GM12878 (cell line): Measurements from ENCODE around the gene ZBED5. TPM values are rescaled to one million over a fixed set of nuclear protein-coding genes. Genes with fewer than 3 reads are reported as not detected.

ENCODE experiments used
- ATAC-seq: fragments of 200-7000 bp; cut with Tn5 transposase; 3 replicates; pipeline ENCODE4 v1.9.1; 2020; ENCODE audit warnings: mild to moderate bottlenecking, moderate library complexity
- BruUV-seq: library from RNA; stranded (reverse); fragments of 400-500 nt; replicated peaks from 2 replicates; lab custom pipeline; 2021; lab: Mats Ljungman, UMichigan
- CTCF ChIA-PET: fragments of 300-600 bp; sonication (Branson Sonifier 250); formaldehyde crosslinking; extraction: SDS; loops from one replicate; lab custom pipeline; 2021; ENCODE audit warnings: inconsistent platforms; lab: Yijun Ruan, JAX
- POLR2A ChIA-PET: fragments of 350-600 bp; formaldehyde crosslinking; extraction: SDS; loops from one replicate; lab custom pipeline; 2021; ENCODE audit warnings: inconsistent platforms; lab: Charles Lee
- RAD21 ChIA-PET: fragments of 300-600 bp; sonication (Branson Sonifier 250); formaldehyde crosslinking; loops from one replicate; lab custom pipeline; 2023; ENCODE audit warnings: antibody characterized with exemption; ENCODE audit not compliant: unreplicated experiment; lab: Charles Lee
- SMC1A ChIA-PET: fragments of 300-600 bp; sonication (Branson Sonifier 250); formaldehyde crosslinking; loops from one replicate; lab custom pipeline; 2023; ENCODE audit not compliant: unreplicated experiment, uncharacterized antibody; lab: Charles Lee
- DNase-seq: peaks from one replicate; pipeline ENCODE4 v3.0.0-alpha.2; 2011; ENCODE audit warnings: low read depth, low spot score
- FAIRE-seq: peaks from 3 replicates; lab custom pipeline; 2011; peaks lifted over from hg19 to GRCh38; lab: Jason Lieb, UNC
- H2AFZ ChIP-seq: 2 replicates; pipeline ENCODE4 v1.6.0; 2011; ENCODE audit warnings: low read depth, low read length, control low read depth; ENCODE audit not compliant: control insufficient read depth
- H3K27ac ChIP-seq: 2 replicates; pipeline ENCODE4 v1.5.1; 2011; ENCODE audit warnings: control low read depth; ENCODE audit not compliant: control insufficient read depth, insufficient read depth
- H3K27me3 ChIP-seq, 2 experiments: replicated peaks in 1 of 2; 2 replicates each; pipeline versions ENCODE4 v1.6.0 to v1.6.1; 2011; ENCODE audit warnings: low read length in 1 of 2; ENCODE audit not compliant: control insufficient read depth in 2 of 2, insufficient read depth in 2 of 2
- H3K36me3 ChIP-seq, 2 experiments: 2 replicates each; pipeline ENCODE4 v1.5.1; 2011; ENCODE audit warnings: low read length in 1 of 2; ENCODE audit not compliant: control insufficient read depth in 2 of 2, insufficient read depth in 2 of 2
- H3K4me1 ChIP-seq: 2 replicates; pipeline ENCODE4 v1.6.1; 2011; ENCODE audit warnings: mild to moderate bottlenecking, low read length, moderate library complexity, mixed read lengths; ENCODE audit not compliant: control insufficient read depth, insufficient read depth
- H3K4me2 ChIP-seq: 2 replicates; pipeline ENCODE4 v1.6.0; 2011; ENCODE audit warnings: control low read depth; ENCODE audit not compliant: control insufficient read depth, insufficient read depth
- H3K4me3 ChIP-seq: fragments of 200-600 bp; sonication (generic); 2 replicates; pipeline ENCODE4 v1.5.1; 2016
- H3K79me2 ChIP-seq: 2 replicates; pipeline ENCODE4 v1.6.0; 2011; ENCODE audit warnings: low read length; ENCODE audit not compliant: control insufficient read depth, insufficient read depth
- H3K9ac ChIP-seq: 2 replicates; pipeline ENCODE4 v1.8.0; 2011; ENCODE audit warnings: low read length, control low read depth, mixed read lengths; ENCODE audit not compliant: control insufficient read depth, insufficient read depth
- H3K9me3 ChIP-seq: replicated peaks from 3 replicates; pipeline ENCODE4 v1.5.1; 2011; ENCODE audit warnings: mild to moderate bottlenecking, low read length; ENCODE audit not compliant: control insufficient read depth, insufficient read depth
- H4K20me1 ChIP-seq: 2 replicates; pipeline ENCODE4 v1.6.0; 2011; ENCODE audit not compliant: control insufficient read depth, insufficient read depth
- ATF2 ChIP-seq: IDR thresholded peaks from 2 replicates; pipeline ENCODE4 v1.6.1; 2012; ENCODE audit warnings: low read length, inconsistent platforms
- ETV6 ChIP-seq, 2 experiments: fragments of 450-650 bp in 1 of 2; IDR thresholded peaks in 1 of 2; conservative IDR thresholded peaks in 1 of 2; 2 replicates each; pipeline ENCODE4 v1.6.1; 2014; ENCODE audit warnings: antibody characterized with exemption in 1 of 2, borderline replicate concordance in 1 of 2, low read depth in 1 of 2, mild to moderate bottlenecking in 1 of 2, moderate library complexity in 1 of 2
- IRF3 ChIP-seq: fragments of 450-650 bp; IDR thresholded peaks from 2 replicates; pipeline ENCODE4 v1.6.1; 2014; ENCODE audit warnings: mild to moderate bottlenecking
- MXI1 ChIP-seq: fragments of 150-350 bp; IDR thresholded peaks from 2 replicates; pipeline ENCODE4 v1.6.1; 2011; ENCODE audit warnings: low read depth, mild to moderate bottlenecking, inconsistent platforms, low read length, improper control_type of control experiment
- NFIC ChIP-seq: IDR thresholded peaks from 2 replicates; pipeline ENCODE4 v1.6.1; 2012; ENCODE audit warnings: low read depth, mild to moderate bottlenecking, inconsistent platforms, low read length, moderate library complexity
- NR2F1 ChIP-seq: fragments of 450-650 bp; conservative IDR thresholded peaks from 2 replicates; pipeline ENCODE4 v1.6.1; 2017; ENCODE audit warnings: mild to moderate bottlenecking
- SREBF2 ChIP-seq: IDR thresholded peaks from 2 replicates; pipeline ENCODE4 v1.6.1; 2012; ENCODE audit warnings: mild to moderate bottlenecking, low read length
- SRF ChIP-seq, 2 experiments: IDR thresholded peaks; 2 replicates each; pipeline ENCODE4 v1.6.1; 2011; ENCODE audit warnings: low read depth in 2 of 2, low read length in 2 of 2, mild to moderate bottlenecking in 1 of 2, moderate library complexity in 1 of 2
- WGBS: methylation state at CpG from one replicate; pipeline ENCODE4 v1.1.6; 2016; ENCODE audit warnings: low lambda C conversion rate; ENCODE audit not compliant: insufficient replicate concordance, insufficient coverage; ENCODE audit errors: missing lambda C conversion rate; 5-methylcytosine and 5-hydroxymethylcytosine counted together
- in situ Hi-C: fragments of 300-500 bp; cut with MboI; formaldehyde crosslinking; loops from 9 replicates; pipeline ENCODE4 v1.14.3; 2018; ENCODE audit warnings: mixed read lengths
- intact Hi-C: fragments of 100-400 bp; cut with micrococcal nuclease; formaldehyde crosslinking; loops from one replicate; pipeline ENCODE4 v1.14.2; 2022; ENCODE audit not compliant: unreplicated experiment
- polyA plus RNA-seq, 11 experiments: library from polyadenylated mRNA; depleted of rRNA in 4 of 11; unstranded in 6 of 11; stranded (reverse) in 5 of 11; fragments of >200 nt; fragmentation: Nextera tagmentation in 4 of 11; fragmentation: Illumina TruSeq in 1 of 11; extraction: Ambion mirVana in 4 of 11; extraction: Trizol in 1 of 11; gene quantifications; 1 replicate in 1 of 11; 2 replicates in 10 of 11; pipeline versions ENCODE4 v1.2.1 to v1.2.3, GENCODE V29; 2011 to 2016; ENCODE audit warnings: inconsistent platforms in 2 of 11, missing spikeins in 2 of 11, low read depth in 1 of 11
- total RNA-seq, 4 experiments: library from RNA; depleted of rRNA in 3 of 4; stranded (reverse); fragments of >200 nt in 3 of 4; fragmentation: Illumina TruSeq in 1 of 4; extraction: Trizol in 1 of 4; gene quantifications; 2 replicates each; pipeline versions ENCODE4 v1.2.1 to v1.2.3, GENCODE V29; 2013 to 2021

Gene ZBED5
- total and polyA plus RNA-seq, 10 of the 15 experiments (the other 5 are each of a cell fraction or from before 2014, with no cell fraction given), result 27.3 to 86.8 (median 37.6) TPM

DNA sequence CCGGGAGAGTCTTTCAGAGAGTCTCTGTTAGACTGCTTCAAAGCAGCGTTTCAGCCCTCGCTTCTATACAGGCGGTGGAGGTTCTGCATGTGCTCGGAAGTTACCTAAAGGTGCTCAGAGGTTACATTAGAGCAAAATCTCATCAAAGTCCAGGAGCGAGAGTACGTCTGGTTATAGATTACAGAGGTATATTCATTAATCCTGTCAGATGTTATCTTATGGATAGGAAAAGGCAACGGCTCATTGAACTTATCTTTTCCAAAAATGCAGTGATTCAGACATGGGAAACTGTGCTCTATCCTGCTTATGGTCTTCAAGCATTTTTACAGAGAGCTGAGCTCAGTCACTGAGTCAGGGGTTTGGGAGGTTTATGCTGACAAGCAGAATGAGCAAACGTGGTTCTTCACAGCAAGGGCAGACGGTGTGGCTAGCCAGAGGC is 9.1 kb upstream of the ZBED5 start:
- TF ChIP-seq ETV6 (conservative IDR thresholded peaks at IDR 0.05 in 1 of 2, IDR thresholded peaks at IDR 0.05 in 1 of 2; ENCODE audit: borderline replicate concordance in 1 of 2, low read depth in 1 of 2) (no peak), NR2F1 (no peak), SRF (IDR thresholded peaks at IDR 0.05; ENCODE audit: low read depth in 2 of 2, low read length in 2 of 2) (no peak), SREBF2 (no peak), IRF3 (no peak), MXI1 (no peak), ATF2 (no peak), NFIC (no peak)
- Histone ChIP-seq H3K9ac (no peak overlapping the region), H3K9me3 (peaks cover 2% of the 10 kb centered on the region; the same call in 2 of the 3 replicates), H3K4me3 (no peak overlapping the region), H4K20me1 (no peaks in the 10 kb centered on the region), H3K79me2 (no peaks in the 10 kb centered on the region), H3K36me3 (no peaks in the 10 kb centered on the region), H3K27ac (no peak overlapping the region), H3K27me3 (no peaks in the 10 kb centered on the region), H2AFZ (no peak overlapping the region), H3K4me2 (no peak overlapping the region), H3K4me1 (0 out of 2 replicates have a peak, but pooled peaks cover 3% of the 10 kb centered on the region)
- no TSS peak for BruUV-seq
- no peak for ATAC-seq
- CTCF ChIA-PET, result interaction anchor here (0.7 to 1.1 kb wide), 2 partner anchors 9 to 74 kb away, joined by 3 read pairs; partner anchors contain the start of gene ZBED5
- no peak for FAIRE-seq
- SMC1A ChIA-PET, result no interaction called here
- DNase-seq, result no peak
- RAD21 ChIA-PET, result no interaction called here
- in situ Hi-C loops, result no loop called here
- 98% methylated on average over 10 of the region's 10 CpGs for WGBS
- intact Hi-C loops, result no loop called here
- POLR2A ChIA-PET, result no interaction called here
